BJ (cell line): ENCODE results near the gene TMEM82. TPM values are rescaled to one million over a fixed set of nuclear protein-coding genes. Genes with fewer than 3 reads are reported as not detected.

Source experiments
- CTCF ChIA-PET: fragments of 350-600 bp; formaldehyde crosslinking; extraction: SDS; loops from one replicate; lab custom pipeline; 2021; ENCODE audit warnings: antibody characterized with exemption, inconsistent platforms; lab: Yijun Ruan, JAX
- POLR2A ChIA-PET: fragments of 300-600 bp; sonication (Branson Sonifier 250); formaldehyde crosslinking; extraction: SDS; loops from one replicate; lab custom pipeline; 2021; ENCODE audit warnings: antibody characterized with exemption; lab: Charles Lee
- DNase-seq: peaks from one replicate; pipeline ENCODE4 v3.0.0-alpha.2; 2011; ENCODE audit warnings: low read depth
- H3K27me3 ChIP-seq: 2 replicates; pipeline ENCODE4 v1.6.0; 2011; ENCODE audit warnings: low read length; ENCODE audit not compliant: control insufficient read depth, insufficient read depth
- H3K36me3 ChIP-seq: 2 replicates; pipeline ENCODE4 v1.5.1; 2011; ENCODE audit warnings: low read length; ENCODE audit not compliant: control insufficient read depth, insufficient read depth
- H3K4me3 ChIP-seq: 2 replicates; pipeline ENCODE4 v1.5.1; 2011; ENCODE audit warnings: low read depth, mild to moderate bottlenecking, control low read depth, low read length
- polyA plus RNA-seq: library from polyadenylated mRNA; depleted of rRNA; stranded (reverse); fragments of >200 nt; gene quantifications from 2 replicates; pipeline ENCODE4 v1.2.3, GENCODE V29; 2011
- TF ChIP-seq, protein P1 (sequence below): IDR thresholded peaks from 2 replicates; pipeline ENCODE4 v1.5.1; 2011; ENCODE audit warnings: low read depth, mild to moderate bottlenecking, control low read depth, inconsistent platforms, low read length, moderate library complexity; ENCODE audit not compliant: insufficient read depth

TMEM82 gene
- polyA plus RNA-seq, 1 experiment: not detected

DNA sequence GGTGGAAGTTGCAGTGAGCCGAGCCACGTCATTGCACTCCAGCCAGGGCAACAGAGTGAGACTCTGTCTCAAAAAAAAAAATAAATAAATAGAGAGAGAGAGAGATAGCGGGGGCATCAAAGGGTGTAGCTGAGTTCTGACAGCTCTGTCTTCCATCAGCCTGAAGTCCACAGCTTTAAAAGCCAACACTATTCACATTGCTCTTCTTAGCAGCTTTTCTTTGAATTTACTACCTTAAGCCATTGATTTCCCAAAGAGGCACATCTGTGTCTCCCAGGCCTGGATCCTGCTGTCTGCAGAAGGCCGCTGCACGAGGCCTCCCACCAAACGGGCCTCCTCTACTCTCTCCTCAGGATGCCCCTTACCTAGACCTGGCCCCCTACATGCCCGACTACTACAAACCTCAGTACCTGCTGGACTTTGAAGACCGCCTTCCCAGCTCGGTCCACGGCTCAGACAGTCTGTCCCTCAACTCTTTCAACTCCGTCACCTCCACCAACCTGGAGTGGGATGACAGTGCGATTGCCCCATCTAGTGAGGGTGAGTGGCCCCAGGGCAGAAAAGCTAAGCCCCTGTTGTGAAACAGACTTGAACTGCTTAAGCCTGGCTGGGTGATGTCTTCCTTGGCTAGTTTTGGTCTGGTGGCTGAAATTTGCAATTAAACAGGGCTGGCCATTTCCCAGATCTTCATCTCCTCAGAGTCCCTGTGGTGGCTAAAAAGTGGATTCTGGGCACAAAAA is 22.7 kb upstream of the TMEM82 start:
- ChIA-PET POLR2A (interaction anchor here (0.6 kb wide), 1 partner anchor 18 kb away, joined by 3 read pairs; no protein-coding TSS in a partner anchor), CTCF (no interaction called here)
- H3K4me3 ChIP-seq: no peak overlapping the region
- TF ChIP-seq, protein P1, sequence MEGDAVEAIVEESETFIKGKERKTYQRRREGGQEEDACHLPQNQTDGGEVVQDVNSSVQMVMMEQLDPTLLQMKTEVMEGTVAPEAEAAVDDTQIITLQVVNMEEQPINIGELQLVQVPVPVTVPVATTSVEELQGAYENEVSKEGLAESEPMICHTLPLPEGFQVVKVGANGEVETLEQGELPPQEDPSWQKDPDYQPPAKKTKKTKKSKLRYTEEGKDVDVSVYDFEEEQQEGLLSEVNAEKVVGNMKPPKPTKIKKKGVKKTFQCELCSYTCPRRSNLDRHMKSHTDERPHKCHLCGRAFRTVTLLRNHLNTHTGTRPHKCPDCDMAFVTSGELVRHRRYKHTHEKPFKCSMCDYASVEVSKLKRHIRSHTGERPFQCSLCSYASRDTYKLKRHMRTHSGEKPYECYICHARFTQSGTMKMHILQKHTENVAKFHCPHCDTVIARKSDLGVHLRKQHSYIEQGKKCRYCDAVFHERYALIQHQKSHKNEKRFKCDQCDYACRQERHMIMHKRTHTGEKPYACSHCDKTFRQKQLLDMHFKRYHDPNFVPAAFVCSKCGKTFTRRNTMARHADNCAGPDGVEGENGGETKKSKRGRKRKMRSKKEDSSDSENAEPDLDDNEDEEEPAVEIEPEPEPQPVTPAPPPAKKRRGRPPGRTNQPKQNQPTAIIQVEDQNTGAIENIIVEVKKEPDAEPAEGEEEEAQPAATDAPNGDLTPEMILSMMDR: no peak
- peaks cover 39% of the 10 kb centered on the region for H3K36me3 ChIP-seq
- DNase-seq: no peak
- H3K27me3 ChIP-seq: no peaks in the 10 kb centered on the region

DNA sequence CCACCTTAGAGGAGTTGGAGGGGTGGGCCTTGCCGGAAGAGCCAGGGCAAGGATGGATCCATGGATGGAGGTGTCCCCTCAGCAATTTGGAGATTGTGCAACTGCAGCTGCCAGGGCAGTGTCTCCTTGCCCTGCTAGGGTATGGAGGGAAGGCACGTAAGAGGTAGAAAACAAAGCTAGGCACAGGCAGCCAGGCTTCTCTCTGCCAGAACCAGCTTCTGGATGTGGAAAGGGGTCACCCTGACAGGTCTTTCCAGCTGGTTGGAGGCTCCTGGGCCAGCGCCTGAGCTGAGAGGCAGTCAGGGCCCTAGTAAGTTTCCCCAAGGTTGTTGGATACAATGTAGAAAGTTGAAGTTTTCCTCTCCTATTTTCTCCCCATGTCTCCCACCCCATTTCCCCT is 21.4 kb upstream of the TMEM82 start:
- no peak overlapping the region for H3K4me3 ChIP-seq
- CTCF ChIA-PET: interaction anchor here (1.3 kb wide), 1 partner anchor 126 kb away, joined by 4 read pairs; no protein-coding TSS in a partner anchor
- DNase-seq: no peak
- TF ChIP-seq, protein P1: no peak
- H3K27me3 ChIP-seq: no peaks in the 10 kb centered on the region
- POLR2A ChIA-PET: no interaction called here
- H3K36me3 ChIP-seq: peaks cover 43% of the 10 kb centered on the region

DNA sequence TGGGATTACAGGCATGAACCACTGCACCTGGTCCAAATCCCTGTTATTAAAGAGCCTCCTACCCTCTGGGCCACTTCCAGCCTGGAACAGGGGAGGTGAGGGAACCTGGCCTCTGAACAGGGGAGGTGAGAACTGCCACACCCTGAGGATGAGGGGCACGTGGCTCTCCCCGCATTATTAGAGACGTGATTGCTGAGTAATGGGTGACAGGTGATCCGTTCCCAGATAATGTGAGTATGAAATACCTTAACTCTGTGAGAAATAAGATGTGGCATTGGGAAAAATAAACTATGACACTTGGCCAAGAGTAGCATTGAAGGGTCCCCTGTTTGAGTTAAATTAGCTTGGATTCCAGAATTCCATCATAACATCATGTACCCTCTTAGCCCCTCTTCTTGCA is 19.9 kb upstream of the TMEM82 start:
- Histone ChIP-seq H3K36me3 (peaks cover 41% of the 10 kb centered on the region), H3K27me3 (no peaks in the 10 kb centered on the region), H3K4me3 (no peak overlapping the region)
- ChIA-PET POLR2A (no interaction called here), CTCF (no interaction called here)
- TF ChIP-seq, protein P1: no peak
- no peak for DNase-seq

DNA sequence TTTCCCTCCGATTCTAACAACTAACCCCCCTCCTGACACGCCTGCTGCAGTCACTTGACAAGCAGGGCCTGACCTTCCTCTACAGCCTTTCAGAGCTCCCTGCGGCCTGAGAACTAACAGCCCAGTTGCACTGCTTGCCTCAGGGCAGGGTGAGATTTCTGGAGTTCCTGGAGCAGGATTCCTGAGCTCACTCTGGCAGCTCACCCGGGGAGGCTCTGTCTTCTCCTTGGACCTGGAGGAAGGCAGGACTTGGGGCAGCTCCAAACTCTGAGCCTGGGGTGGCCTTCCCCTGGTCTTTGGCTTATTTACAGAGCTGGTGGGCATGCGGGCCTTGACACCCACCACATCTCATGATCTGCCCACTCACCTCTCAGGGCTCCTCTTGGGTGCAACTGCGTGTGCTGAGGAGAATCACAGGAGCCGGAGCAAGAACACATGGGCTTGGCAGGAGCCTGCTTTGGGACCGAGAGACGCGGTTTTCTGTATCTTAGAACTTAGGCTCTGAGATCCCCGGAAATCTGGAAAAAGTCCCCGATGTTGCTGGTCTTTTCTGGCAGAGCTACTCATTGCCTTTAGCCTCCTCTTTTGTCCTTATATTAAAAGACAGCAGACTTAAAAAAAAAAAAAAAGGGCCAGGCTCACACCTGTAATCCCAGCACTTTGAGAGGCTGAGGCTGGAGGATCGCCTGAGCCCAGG is 19.3 kb upstream of the TMEM82 start:
- TF ChIP-seq, protein P1: no peak
- DNase-seq: no peak
- H3K36me3 ChIP-seq: peaks cover 41% of the 10 kb centered on the region
- ChIA-PET POLR2A (no interaction called here), CTCF (no interaction called here)
- no peak overlapping the region for H3K4me3 ChIP-seq
- H3K27me3 ChIP-seq: no peaks in the 10 kb centered on the region

DNA sequence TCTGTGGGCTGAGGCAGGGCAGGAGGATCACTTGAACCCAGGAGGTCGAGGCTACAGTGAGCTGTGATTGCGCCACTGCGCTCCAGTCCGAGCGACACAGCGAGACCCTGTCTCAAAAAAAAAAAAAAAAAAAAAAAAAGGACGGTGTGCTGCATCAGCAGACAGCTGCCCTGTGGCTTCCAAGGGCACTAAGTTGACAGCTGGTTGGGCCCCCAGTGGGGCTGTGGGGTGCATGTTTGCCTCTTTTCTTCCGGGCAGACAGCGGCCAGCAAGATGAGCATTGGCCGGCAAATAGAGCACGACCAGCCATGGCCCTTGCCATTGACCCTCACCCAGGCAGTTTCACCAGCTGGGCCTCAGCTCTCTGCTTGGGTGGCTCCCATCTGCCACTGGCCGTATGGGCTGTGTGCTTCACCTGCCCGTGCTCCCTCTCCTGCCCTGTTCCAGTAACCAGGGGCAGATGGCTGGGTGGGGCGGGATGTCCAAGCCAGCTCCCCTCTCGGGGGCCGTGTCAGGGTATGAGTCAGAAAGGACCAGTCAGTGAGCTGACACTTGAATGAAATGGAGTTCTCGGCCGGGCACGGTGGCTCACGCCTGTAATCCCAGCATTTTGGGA is 18.6 kb upstream of the TMEM82 start:
- no peak for DNase-seq
- Histone ChIP-seq H3K36me3 (peaks cover 45% of the 10 kb centered on the region), H3K4me3 (no peak overlapping the region), H3K27me3 (no peaks in the 10 kb centered on the region)
- CTCF ChIA-PET: interaction anchor here (0.7 kb wide), 1 partner anchor 18 kb away, joined by 3 read pairs; no protein-coding TSS in a partner anchor
- POLR2A ChIA-PET: no interaction called here
- TF ChIP-seq, protein P1: no peak
